Kidney (tissue), 14 donors: ENCODE data around the gene KRT83. TPM values are rescaled to one million over a fixed set of nuclear protein-coding genes. Genes with fewer than 3 reads are reported as not detected.

ENCODE experiments used
- DNase-seq, 5 donors: peaks; one replicate each; pipeline ENCODE4 v3.0.0-alpha.2; 2013 to 2020
- FAIRE-seq: peaks from 2 replicates; lab custom pipeline; 2012; peaks lifted over from hg19 to GRCh38; lab: Jason Lieb, UNC
- H3K27ac ChIP-seq, 2 donors: one replicate each; pipeline ENCODE4 v1.7.0; 2013; ENCODE audit warnings: low read depth in 2 of 2, low read length in 2 of 2, inconsistent platforms in 1 of 2
- H3K27me3 ChIP-seq: one replicate; pipeline ENCODE4 v1.7.1; 2013; ENCODE audit warnings: low read length, inconsistent platforms; ENCODE audit not compliant: control insufficient read depth, insufficient read depth
- H3K36me3 ChIP-seq, 3 donors: one replicate each; pipeline versions ENCODE4 v1.7.0 to v1.7.1; 2013; ENCODE audit warnings: low read length in 3 of 3, control low read depth in 1 of 3, inconsistent platforms in 1 of 3; ENCODE audit not compliant: insufficient read depth in 3 of 3, control insufficient read depth in 2 of 3
- H3K4me1 ChIP-seq, 3 donors: one replicate each; pipeline versions ENCODE4 v1.7.0 to v1.7.1; 2013; ENCODE audit warnings: low read length in 3 of 3, inconsistent platforms in 1 of 3, low read depth in 1 of 3; ENCODE audit not compliant: control insufficient read depth in 2 of 3, insufficient read depth in 2 of 3
- H3K4me3 ChIP-seq, 3 donors: one replicate each; pipeline versions ENCODE4 v1.7.0 to v1.8.1; 2013; ENCODE audit warnings: low read length in 3 of 3, control low read depth in 1 of 3, inconsistent platforms in 1 of 3
- H3K9ac ChIP-seq, 3 donors: one replicate each; pipeline versions ENCODE4 v1.7.0 to v1.7.1; 2013; ENCODE audit warnings: low read length in 3 of 3, control low read depth in 1 of 3, inconsistent platforms in 1 of 3
- H3K9me3 ChIP-seq, 3 donors: one replicate each; pipeline versions ENCODE4 v1.7.0 to v1.7.1; 2013; ENCODE audit warnings: low read length in 3 of 3, control low read depth in 1 of 3, inconsistent platforms in 1 of 3; ENCODE audit not compliant: control insufficient read depth in 2 of 3, insufficient read depth in 1 of 3
- intact Hi-C: fragments of 100-400 bp; cut with DNase I; formaldehyde crosslinking; loops from one replicate; pipeline ENCODE4 v1.11.1; 2022
- polyA plus RNA-seq: library from polyadenylated mRNA; stranded (reverse); fragments of 350-450 nt; fragmentation: Illumina TruSeq; extraction: RNeasy Lipid Tissue Mini Kit (QIAGEN cat#74804); gene quantifications from one replicate; pipeline ENCODE4 v1.2.3, GENCODE V29; 2014; ENCODE audit warnings: low read depth, low replicate concordance; ENCODE audit not compliant: insufficient read depth
- total RNA-seq: library from RNA; stranded (reverse); fragmentation: NEBNext Ultra II Directional; extraction: Animal tissue kit (Norgen Biotek cat#: 25700); gene quantifications from one replicate; pipeline ENCODE4 v1.2.1, GENCODE V29; 2021
- TF ChIP-seq, protein P1 (sequence below): IDR thresholded peaks from 3 replicates; pipeline ENCODE4 v1.5.1; 2012; ENCODE audit warnings: mild to moderate bottlenecking, moderate library complexity, borderline replicate concordance; ENCODE audit not compliant: insufficient read depth; ENCODE audit errors: extremely low read depth
- donor health status: control.
- donor health status: control.
- donor health status: control.
- donor health status: control.
- donor health status: control.
- donor health status: DM: yes; HTN: yes; CAD: no.
- donor health status: Normal renal cell carcinoma (clear cell type).

Gene KRT83
- total and polyA plus RNA-seq, 2 donors from 2014 or later: not detected

- DNase-seq (peak in 2 of 5 donors; percentile 6 to 13), FAIRE-seq (no peak)
- TF ChIP-seq, protein P1, sequence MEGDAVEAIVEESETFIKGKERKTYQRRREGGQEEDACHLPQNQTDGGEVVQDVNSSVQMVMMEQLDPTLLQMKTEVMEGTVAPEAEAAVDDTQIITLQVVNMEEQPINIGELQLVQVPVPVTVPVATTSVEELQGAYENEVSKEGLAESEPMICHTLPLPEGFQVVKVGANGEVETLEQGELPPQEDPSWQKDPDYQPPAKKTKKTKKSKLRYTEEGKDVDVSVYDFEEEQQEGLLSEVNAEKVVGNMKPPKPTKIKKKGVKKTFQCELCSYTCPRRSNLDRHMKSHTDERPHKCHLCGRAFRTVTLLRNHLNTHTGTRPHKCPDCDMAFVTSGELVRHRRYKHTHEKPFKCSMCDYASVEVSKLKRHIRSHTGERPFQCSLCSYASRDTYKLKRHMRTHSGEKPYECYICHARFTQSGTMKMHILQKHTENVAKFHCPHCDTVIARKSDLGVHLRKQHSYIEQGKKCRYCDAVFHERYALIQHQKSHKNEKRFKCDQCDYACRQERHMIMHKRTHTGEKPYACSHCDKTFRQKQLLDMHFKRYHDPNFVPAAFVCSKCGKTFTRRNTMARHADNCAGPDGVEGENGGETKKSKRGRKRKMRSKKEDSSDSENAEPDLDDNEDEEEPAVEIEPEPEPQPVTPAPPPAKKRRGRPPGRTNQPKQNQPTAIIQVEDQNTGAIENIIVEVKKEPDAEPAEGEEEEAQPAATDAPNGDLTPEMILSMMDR: no peak
- H3K4me1 ChIP-seq: peaks cover 0 to 4% (median 0%) of the 10 kb centered on the region in 3 donors
- intact Hi-C loops: no loop called here
- H3K27me3 ChIP-seq: no peaks in the 10 kb centered on the region
- no peak overlapping the region for H3K4me3 ChIP-seq
- no peaks in the 10 kb centered on the region for H3K9me3 ChIP-seq
- H3K36me3 ChIP-seq: no peaks in the 10 kb centered on the region
- H3K27ac ChIP-seq: no peak overlapping the region
- no peak overlapping the region for H3K9ac ChIP-seq
These were observed 53.9 kb downstream of the KRT83 start for GRCh38 chr12:52267266-52267665.

GRCh38 chr12:52266514-52266913, 54.7 kb downstream of the KRT83 start:
- Histone ChIP-seq H3K27ac (no peak overlapping the region), H3K36me3 (no peaks in the 10 kb centered on the region), H3K9ac (no peak overlapping the region), H3K4me1 (peaks cover 0 to 4% (median under 1%) of the 10 kb centered on the region in 3 donors), H3K9me3 (no peaks in the 10 kb centered on the region), H3K27me3 (no peaks in the 10 kb centered on the region), H3K4me3 (no peak overlapping the region)
- TF ChIP-seq, protein P1: no peak
- intact Hi-C loops: no loop called here
- DNase-seq: peak in 1 of 5 donors; percentile 37
- FAIRE-seq: no peak

GRCh38 chr12:52264435-52264825, 56.8 kb downstream of the KRT83 start:
- no peaks in the 10 kb centered on the region for H3K27me3 ChIP-seq
- H3K9ac ChIP-seq: no peak overlapping the region
- TF ChIP-seq, protein P1: no peak
- no peaks in the 10 kb centered on the region for H3K9me3 ChIP-seq
- H3K27ac ChIP-seq: no peak overlapping the region
- no peaks in the 10 kb centered on the region for H3K36me3 ChIP-seq
- intact Hi-C loops: no loop called here
- DNase-seq: peak in 2 of 5 donors; percentile 64 to 87
- H3K4me1 ChIP-seq: peaks cover 0 to 4% (median 3%) of the 10 kb centered on the region in 3 donors
- no peak for FAIRE-seq
- H3K4me3 ChIP-seq: no peak overlapping the region

Other genes starting within 250 kb of the KRT83 start
- 0.31 TPM for gene SMIM41, start 241.7 kb downstream of the KRT83 start, total RNA-seq
- gene SMIM41, start 241.7 kb downstream of the KRT83 start, polyA plus RNA-seq: not detected
- 12.3 TPM for gene KRT80, start 129.4 kb downstream of the KRT83 start, total RNA-seq
- gene KRT80, start 129.4 kb downstream of the KRT83 start, polyA plus RNA-seq: 1.0 TPM
- gene KRT7, start 88.2 kb downstream of the KRT83 start, total RNA-seq: 1,490 TPM
- gene KRT7, start 88.2 kb downstream of the KRT83 start, polyA plus RNA-seq: 173 TPM
- gene KRT86, start 46.8 kb downstream of the KRT83 start, total RNA-seq: 1.3 TPM
- gene KRT86, start 46.8 kb downstream of the KRT83 start, polyA plus RNA-seq: not detected
- gene KRT81, start 29.9 kb downstream of the KRT83 start, total RNA-seq: not detected
- not detected for gene KRT81, start 29.9 kb downstream of the KRT83 start, polyA plus RNA-seq
- gene KRT85, start 46.1 kb upstream of the KRT83 start, total RNA-seq: not detected
- gene KRT85, start 46.1 kb upstream of the KRT83 start, polyA plus RNA-seq: 0.58 TPM
- not detected for gene KRT84, start 64.3 kb upstream of the KRT83 start, total RNA-seq
- gene KRT84, start 64.3 kb upstream of the KRT83 start, polyA plus RNA-seq: not detected
- not detected for gene KRT82, start 84.9 kb upstream of the KRT83 start, total RNA-seq
- gene KRT82, start 84.9 kb upstream of the KRT83 start, polyA plus RNA-seq: not detected
- not detected for gene KRT75, start 113.0 kb upstream of the KRT83 start, total RNA-seq
- gene KRT75, start 113.0 kb upstream of the KRT83 start, polyA plus RNA-seq: not detected
- gene KRT6B, start 130.7 kb upstream of the KRT83 start, total RNA-seq: not detected
- not detected for gene KRT6B, start 130.7 kb upstream of the KRT83 start, polyA plus RNA-seq
- gene KRT6C, start 152.4 kb upstream of the KRT83 start, total RNA-seq: not detected
- not detected for gene KRT6C, start 152.4 kb upstream of the KRT83 start, polyA plus RNA-seq
- gene KRT6A, start 171.9 kb upstream of the KRT83 start, total RNA-seq: not detected
- not detected for gene KRT6A, start 171.9 kb upstream of the KRT83 start, polyA plus RNA-seq
- 0.69 TPM for gene KRT5, start 199.0 kb upstream of the KRT83 start, total RNA-seq
- not detected for gene KRT5, start 199.0 kb upstream of the KRT83 start, polyA plus RNA-seq
- gene KRT71, start 231.7 kb upstream of the KRT83 start, total RNA-seq: not detected
- not detected for gene KRT71, start 231.7 kb upstream of the KRT83 start, polyA plus RNA-seq